ENCODE measurements around the gene ASB1.

DNA sequence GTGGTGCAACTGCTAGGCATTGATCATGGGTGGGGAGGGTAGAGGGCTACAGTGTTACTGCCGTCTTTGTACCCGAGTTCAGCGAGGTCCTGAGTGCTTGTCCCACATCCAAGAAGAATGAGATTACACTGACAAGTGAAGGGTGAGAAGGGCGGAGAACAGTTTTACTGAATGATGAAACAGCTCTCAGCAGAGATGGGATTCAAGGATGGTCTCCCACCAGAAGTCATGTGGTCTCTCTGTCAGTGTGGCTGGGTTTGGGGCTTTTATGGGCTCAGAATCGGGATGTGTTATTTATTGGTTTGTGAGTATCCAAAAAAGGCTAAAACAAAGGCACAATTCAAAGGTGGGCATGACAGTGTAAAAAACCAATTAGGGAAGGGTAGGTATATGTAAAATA, 10.8 kb upstream of the ASB1 start:
- TF ChIP-seq CTCF (IDR thresholded peaks at IDR 0.05; ENCODE audit: low read length) (no peak), EZH2 (IDR thresholded peaks at IDR 0.05; ENCODE audit: borderline replicate concordance, low read length) (no peak)

All from OCI-LY1 (cell line).